Fibroblast of skin of back (primary cell): ENCODE data around the gene ZDHHC11B.
"Not testable (repeated sequence)": the region's sequence is repeated elsewhere in the genome, so short reads cannot be mapped to it uniquely, and the experiment has no call there.

ENCODE experiments used
- DNase-seq: peaks from one replicate; pipeline ENCODE4 v3.0.0-alpha.2; 2013

ZDHHC11B gene

DNA sequence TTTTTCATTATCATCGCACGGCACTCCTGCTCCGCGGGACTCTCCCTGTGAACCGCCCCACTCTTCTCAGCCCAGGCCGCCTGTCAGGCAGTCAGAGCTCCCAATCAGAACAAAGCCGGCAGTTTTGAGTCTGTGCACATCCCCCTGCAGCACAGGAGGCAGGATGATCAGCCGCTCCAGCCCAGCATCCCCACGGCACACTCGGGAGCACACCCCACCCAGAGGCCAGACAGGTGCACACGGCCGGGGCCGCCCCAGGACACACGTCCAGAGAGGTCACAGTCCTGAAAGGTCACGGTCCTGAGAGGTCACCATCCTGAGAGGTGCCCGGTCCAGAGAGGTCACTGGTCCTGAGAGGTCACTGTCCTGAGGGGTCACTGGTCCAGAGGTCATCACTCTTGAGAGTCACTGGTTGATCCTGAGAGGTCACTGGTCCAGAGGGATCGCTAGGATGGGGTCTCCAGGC is 99.7 kb downstream of the ZDHHC11B start:
- no peak for DNase-seq

DNA sequence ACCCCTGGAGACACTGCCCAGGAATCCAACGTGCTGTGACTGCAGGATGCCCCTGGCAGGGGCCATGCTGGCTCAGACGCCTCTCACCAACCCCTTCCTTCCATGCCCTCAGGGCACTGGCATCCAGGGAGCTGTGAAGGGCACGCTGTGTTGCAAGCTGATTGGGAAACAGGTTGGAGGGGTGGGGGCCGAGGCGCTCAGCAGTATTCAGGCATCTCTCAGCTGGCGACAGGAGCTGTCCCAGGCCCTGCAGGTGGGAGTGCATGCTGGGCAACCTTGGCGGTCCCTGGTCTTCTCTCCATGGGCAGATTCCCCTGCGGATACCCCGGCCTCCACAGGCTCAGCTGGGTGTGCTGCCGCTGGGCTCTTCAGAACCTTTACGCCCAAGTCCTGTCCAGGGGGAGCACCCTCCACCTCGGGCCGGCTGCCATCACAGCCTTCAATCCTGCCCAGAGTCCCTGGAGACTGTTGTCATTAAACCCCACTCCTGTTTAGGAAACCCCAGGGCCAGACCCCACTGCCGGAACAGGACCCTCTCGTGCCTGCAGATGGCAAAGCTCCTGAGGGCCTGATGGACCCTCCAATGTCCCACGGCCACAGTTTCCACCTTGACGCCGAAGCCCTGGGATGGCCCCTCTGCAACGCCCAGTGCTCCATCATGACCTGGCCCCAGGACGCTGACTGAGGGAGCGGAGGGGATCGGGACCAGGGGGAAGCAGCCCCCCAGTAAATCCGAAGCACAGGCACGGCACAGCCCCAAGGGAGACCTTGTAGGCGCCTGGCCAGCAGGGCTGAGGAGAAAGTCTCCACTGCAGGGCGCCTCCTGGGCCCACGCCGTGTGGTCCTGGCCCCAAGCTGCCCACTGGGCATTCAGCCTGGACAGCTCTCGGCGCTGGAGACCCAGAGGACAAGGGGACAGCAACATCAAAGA is 100.7 kb downstream of the ZDHHC11B start:
- no peak for DNase-seq

DNA sequence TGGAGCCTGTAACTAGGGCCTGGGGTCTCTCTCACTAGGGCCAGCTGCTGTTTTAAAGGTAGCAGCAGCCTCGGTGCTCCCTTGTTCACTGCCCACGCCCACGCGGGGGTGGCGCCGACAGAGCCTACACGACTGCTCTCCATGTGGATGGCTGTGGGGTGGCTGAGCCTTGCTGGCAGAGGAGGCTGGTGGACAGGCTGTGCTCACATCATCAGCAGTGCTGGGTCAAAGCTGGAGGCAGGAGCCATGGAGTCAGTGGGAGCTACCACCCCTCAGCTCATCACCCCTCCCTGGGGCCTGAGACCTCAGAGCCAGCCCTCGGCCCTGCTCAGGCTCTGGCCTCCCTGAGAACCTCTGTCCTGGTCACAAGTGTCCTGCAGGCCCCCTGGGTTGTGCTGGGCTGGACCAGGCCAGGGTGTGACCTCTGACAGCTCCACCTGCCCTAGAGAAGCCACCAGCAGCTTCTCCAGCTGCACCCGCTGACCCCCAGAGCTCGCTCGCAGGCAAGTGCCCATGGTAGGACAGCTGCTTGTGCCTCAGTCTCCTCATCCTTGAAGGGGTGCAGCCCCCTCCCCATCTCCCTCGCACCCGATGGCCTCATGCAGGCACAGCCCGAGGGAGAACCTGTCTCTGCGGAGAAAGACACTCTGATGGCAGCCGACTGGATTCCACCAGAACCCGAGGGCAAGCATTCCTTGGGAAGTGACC is 101.7 kb downstream of the ZDHHC11B start:
- DNase-seq, result not testable (repeated sequence)

DNA sequence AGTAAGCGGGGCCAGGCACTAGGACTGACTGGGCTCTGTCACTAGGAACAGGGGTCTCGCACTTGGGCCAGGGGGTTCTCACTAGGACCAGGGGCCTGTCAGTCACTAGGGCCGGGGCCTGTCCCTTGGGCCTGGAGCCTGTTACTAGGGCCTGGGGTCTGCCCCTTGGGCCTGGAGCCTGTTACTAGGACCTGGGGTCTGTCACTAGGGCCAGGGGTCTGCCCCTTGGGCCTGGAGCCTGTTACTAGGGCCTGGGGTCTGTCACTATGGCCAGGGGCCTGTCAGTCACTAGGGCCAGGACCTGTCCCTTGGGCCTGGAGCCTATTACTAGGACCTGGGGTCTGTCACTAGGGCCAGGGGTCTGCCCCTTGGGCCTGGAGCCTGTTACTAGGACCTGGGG is 102.3 kb downstream of the ZDHHC11B start:
- DNase-seq, result not testable (repeated sequence)

DNA sequence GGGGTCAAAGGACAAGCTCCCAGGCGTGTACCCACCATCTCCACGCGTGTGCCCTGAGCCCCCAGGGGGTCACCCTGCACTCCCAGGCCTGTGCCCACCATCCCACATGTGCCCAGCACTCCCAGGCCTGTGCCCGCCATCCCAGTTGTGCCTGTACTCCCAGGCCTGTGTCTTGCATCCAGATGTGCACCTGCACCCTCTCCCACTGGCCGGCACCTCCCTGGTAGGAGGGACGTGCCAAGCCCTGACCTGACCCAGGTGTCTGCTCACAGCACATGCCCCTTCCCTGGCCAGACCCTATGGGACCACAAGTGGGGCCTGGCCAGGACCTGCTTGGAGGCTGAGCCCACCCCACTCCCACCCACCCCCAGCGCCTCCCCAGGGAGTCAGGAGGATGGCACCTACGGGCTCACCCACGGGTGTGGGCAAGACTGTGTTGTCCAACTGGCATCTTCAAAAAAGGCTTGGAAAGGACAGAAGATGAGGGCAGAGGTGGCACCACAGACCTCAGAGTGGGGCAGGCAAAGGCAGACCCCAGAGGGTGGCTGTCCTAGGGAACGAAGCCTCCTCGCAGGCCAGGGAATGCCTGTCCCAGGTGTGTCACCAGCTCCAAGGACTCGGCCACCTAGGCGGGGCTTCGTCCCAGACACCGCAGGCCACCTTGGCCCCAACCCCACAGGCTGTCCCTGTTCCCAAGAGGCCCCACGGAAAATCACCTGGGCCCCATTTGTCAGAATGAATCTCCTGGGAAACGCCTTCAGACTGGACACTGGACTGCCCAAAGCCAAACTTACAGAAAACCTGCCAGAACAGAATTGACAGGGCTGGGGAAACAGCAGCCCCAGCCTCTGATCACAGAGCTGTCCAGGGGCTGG is 103.0 kb downstream of the ZDHHC11B start:
- not testable (repeated sequence) for DNase-seq

DNA sequence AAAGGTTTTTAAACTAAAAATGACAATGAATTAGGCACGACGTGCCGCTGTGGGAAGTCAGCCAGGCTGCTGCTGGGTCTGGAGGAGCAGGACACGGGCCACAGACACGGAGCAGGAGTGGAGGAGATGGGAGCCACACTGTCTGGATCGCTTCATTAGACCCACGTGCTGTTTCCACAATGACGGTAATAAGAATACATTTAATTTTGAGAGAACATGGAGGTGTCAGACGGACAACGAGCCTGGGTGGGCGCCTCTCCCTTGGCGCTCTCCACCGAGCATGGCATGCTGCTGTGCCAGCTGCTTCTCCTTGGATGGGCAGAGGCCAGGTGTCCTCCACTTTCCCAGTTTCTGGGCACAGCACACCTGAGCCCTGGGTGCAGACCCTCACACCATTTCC is 103.7 kb downstream of the ZDHHC11B start:
- not testable (repeated sequence) for DNase-seq

DNA sequence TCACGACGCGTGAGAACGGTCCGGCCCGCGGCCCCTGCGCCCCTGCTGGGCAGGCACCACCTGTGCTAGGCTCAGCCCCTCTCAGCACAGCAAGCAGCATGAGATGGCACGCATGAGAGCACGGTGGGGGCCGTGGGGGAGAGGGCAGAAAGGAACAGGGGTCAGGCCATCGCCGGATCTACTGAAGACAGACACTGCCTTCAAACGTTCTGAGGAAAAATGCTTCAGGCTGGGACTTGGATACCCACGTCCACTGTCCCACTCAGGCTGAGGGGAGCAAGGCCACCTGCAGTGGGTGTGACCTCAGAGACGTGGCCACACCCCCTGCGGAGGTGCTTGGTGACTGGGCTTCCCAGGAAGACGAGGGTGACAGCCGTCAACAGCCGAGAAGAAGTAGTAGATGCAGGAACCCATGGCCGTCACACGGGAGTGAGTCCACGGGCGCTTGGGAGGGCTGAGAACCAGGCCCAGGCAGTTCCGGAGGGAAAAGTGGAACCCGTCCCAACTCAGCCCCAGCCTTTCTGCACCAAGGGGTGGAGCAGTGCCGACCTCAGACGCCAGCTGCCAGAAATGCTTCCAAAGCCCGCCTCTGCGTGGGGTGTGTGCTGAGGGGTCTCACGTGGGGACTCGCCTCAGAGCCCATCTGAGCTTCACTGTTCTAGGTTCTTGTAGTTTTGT is 104.3 kb downstream of the ZDHHC11B start:
- not testable (repeated sequence) for DNase-seq

DNA sequence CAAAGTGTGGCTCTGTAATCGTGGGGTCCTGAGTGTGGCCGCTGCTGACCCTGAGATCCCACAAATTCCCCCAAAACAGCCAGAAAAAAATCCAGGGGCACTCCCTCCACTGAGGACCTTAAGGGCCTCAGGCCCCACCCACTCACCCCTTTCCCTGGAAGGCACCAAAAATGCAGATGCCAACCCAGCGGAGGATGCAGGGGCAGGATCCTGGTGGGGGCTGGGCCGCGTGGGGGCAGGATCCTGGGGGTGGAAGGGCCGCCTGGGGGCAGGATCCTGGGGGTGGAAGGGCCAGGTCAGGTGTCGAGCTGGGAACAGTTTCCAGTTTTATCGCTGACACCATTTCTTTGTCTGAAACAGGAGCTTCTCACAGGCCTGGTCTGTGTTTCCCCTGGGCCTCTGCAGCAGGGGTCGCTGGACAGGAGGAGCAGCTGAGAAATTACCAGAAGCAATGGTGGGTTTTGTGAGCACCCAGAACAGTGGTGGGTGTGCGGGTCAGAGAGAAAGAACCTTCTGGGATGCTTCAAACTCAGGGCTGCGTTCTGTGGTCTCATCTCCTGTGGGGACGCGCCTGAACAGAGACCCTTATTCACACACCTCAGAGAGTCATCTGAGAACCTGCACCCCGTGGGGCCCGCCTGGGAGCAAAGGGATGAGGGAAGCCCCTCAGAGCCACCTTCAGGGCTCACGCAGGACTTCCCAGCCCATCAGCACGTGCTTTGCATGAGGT is 105.2 kb downstream of the ZDHHC11B start:
- not testable (repeated sequence) for DNase-seq

DNA sequence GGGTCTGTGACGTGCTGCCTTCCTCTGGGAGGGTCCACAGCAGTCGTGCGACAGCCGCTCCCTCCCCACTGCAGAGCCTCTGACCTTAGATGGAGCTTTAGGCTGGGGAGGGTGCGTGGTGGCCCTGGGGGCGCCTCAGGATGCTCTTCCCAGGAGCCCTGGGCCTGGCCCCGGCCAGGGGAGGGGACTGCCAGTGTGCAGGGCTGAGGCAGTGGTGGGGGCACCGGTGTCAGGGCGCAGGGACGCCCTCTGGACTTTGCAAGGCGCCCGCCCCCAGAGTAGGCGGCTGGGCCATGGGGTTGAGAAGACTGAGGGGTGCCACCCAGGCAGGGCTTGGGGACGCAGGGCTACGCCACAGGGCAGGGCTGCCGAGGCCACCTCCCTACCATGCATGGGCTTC is 106.0 kb downstream of the ZDHHC11B start:
- DNase-seq, result not testable (repeated sequence)

DNA sequence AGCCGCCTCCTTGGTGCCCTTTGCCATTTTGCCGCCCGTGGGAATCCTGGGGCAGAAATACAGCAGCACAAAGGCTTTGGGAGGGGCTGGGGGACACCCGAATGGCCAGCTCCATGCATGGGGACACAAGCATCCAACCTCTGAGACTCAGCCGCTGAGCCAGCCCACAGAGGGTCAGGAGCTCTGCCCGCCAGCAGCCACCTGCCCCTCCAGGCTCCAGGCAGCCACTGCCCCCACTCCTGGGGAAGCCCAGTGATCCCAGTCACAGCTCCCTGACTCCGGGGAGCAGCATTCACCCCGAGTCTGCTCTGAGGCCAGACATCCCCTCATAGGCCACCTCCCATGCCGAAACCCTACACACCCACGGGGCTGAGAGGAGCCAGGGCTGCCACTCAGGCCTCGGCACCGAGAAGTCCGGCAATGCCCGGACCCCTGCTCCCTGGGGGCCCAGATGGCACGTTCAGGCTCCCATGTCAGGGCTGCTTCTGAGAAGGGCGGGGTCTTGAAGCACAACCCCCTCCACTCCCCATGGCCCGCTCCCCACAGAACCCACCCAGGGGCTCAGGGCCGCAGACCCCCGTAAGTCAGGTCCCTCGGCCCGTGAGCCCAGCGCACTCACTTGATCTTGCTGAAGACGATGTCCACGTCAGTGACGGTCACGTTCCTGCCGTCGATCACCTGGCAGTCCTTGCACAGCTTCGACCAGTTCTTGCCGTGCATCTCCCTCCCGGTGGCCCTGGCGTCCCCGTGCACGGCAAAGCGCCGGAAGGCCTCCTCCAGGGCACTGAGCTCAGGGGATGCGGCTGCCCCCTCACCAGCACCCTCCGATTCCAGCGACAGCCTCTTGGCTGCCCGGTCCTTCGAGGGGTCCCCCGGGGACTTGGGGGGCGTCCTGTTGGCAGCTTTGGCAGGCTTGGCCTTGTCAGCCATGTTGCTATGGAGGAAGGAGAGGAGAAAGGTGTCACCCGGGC is 107.1 kb downstream of the ZDHHC11B start:
- DNase-seq, result no peak

DNA sequence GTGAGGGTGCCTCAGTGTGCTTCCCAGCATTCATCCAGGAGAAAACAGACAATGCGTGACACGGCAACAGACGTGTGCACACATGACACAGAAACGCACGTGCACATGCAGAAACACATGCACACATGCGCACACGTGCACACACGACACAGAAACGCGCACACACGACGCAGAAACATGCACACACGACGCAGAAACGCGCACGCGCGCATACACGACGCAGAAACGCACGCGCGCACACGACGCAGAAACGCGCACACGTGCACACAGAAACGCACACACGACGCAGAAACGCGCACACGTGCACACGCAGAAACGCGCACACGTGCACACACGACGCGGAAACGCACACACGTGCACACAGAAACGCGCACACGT is 107.8 kb downstream of the ZDHHC11B start:
- DNase-seq, result no peak

DNA sequence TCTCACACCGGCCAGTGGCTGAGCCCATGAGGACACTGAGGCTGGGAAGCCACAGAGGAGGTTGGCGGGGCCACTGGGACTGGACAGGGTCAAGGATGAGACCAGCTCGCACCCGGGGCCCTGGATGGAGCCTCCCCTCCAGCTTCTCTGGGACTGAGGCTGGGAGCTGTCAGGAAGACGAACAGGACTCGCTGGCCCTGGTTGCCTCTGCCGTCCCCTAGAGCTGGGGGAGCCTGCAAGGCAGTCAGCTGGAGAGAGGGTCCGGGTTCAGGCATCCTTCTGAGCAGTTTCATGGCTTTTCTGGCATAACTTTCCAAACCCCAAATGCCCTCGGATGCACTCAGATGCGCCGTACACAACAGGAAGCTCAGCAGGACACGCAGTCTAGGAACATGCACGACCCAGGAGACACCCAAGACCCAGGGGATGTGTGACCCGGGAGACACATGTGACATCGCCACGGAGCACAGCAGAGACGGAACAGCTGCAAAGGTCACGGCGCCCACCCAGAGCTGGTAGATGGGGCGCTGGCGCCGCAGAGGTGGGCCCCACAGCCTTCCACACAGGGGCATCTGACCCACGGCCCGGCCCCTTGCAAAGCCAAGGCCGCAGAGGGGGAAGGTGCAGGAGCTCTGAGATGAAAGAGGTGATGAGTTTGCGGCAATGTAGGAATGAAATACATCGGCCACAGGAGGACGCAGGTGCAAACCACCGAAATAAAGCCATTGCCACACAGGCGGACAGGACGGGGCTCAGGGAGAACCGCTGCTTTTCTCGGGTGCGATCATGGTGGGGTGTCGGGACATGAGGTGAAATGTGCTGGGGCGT is 108.4 kb downstream of the ZDHHC11B start:
- no peak for DNase-seq

DNA sequence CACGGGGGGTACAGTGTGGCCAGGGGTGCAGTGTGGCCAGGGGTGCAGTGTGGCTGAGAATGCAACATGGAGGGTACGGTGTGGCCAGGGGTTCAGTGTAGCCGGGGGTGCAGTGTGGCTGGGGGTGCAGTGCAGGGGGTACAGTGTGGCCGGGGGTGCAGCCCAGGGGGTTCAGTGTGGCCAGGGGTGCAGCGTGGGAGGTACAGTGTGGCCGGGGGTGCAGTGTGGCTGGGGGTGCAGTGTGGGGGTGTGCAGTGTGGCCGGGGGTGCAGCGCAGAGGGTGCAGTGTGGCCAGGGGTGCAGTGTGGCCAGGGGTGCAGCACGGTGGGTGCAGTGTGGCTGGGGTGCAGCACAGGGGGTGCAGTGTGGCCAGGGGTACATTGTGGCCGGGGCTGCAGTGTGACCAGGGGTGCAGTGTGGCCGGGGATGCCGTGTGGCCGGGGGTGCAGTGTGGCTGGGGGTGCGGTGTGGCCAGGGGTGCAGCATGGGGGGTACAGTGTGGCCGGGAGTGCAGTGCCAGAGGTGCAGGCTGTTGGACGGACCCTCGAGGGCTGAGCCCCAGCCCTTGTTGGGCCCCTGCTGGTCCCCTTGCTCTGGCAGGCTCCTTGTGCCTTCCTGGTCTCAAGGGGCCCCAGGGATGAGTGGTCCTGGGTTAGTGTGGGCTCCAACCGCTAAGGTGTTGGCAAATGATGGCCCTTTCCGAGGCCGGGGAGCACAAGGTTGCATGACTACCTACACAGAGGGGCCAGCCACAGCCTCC is 109.2 kb downstream of the ZDHHC11B start:
- DNase-seq, result no peak

DNA sequence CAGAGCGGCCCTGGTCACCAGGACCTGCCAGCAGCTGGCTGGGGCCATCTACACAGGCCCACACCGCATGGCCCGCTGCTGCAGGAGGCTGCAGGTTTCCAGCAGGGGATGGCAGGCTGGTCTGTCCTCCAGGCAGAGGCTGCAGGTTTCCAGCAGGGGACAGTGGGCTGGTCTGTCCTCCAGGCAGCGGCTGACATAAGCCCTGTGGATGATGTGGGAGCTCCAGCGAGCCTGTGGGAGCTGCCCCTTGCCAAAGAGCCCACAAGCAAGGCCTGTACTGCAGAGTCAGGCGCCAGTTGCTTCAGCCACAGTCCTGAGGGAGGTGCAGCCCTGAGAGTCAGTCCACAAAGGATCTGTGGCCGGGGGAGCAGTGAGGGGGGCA is 109.9 kb downstream of the ZDHHC11B start:
- no peak for DNase-seq

DNA sequence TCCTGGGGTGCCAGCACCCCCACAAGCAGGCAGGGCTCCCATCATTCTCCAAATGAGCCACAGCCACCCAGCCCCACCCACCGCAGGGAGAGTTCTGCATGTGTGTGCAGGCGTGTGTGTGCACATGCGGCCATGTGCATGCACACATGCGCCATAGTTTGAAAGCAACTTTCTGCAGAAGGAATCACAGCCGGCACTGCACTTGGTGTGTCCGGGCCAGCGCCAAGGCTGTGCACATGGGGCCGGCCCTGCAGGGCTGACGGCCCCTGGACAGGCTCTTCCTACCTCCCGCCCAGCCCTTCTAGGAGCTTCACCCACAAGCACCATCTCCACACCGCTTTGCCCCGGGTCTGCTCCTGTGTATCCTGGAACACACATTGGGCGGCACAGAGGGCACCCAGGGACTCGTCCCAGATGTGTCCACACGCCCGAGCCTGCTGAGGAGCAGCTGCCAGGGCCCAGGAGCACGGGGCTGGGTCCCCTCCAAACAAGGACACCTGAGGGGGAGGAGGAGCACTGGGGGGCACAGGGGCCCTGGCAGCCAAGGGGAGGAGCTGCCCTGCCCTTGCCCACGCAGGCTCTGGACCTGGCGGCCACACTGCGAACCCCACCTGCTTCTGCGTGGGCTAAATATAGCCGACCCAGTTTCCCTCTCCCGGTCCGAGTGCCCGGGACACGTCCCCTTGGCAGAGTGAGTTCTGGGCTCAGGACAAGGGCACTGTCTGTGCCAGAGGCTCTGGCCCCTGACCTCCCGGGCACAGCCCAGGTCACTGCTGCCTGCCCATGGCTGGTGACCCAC is 110.5 kb downstream of the ZDHHC11B start:
- DNase-seq, result no peak

DNA sequence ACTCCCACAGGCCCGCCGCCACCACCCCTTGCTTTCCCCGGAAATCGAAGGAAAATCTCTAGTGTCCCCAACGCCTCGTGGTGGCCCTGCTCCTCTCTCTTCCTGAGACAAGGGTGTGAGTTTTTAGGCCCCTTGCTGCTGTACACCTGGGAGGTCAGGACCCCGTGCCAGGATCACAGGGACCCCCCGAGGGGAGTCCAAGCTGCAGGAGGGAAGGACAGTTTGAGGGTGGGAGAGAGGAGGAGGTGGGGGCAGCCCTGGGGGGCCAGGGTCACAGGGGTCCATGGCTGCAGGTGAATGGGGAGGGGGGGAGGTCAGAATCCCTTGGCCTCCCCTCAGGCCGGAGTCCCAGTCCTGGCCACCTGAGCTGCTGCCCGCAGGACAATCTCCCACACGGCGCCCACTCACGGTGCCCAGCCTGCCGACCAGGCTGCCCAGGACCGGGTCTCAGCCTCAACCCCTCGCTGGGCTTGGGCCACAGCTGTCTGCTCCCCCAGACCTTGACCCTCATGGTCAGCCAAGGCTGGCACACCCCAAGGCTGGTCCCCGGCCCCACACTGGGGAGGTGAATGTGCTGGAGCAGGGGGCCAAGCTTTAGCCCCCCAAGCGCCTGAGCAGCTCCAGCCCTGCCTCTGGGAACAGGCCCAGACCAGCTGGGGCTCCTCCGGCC is 111.2 kb downstream of the ZDHHC11B start:
- DNase-seq, result no peak
